PC-3 (cell line): Measurements from ENCODE around the gene FAM135A. TPM values are rescaled to one million over a fixed set of nuclear protein-coding genes. Genes with fewer than 3 reads are reported as not detected.

Experiments
- ATAC-seq: fragments of 200-7000 bp; cut with Tn5 transposase; 2 replicates; pipeline ENCODE4 v1.9.1; 2020; ENCODE audit warnings: mild to moderate bottlenecking, moderate library complexity
- BruUV-seq: library from RNA; stranded (reverse); fragments of 400-500 nt; replicated peaks from 2 replicates; lab custom pipeline; 2021; lab: Mats Ljungman, UMichigan
- CTCF ChIA-PET: fragments of 300-600 bp; sonication (Branson Sonifier 250); formaldehyde crosslinking; loops from one replicate; lab custom pipeline; 2022; ENCODE audit warnings: antibody characterized with exemption; lab: Charles Lee
- POLR2A ChIA-PET: fragments of 300-600 bp; sonication (Branson Sonifier 250); formaldehyde crosslinking; loops from one replicate; lab custom pipeline; 2022; ENCODE audit warnings: antibody characterized with exemption; ENCODE audit not compliant: unreplicated experiment; lab: Charles Lee
- DNase-seq: peaks from one replicate; pipeline ENCODE4 v3.0.0-alpha.2; 2015
- H2AFZ ChIP-seq: fragments of 300-600 bp; sonication (generic); 2 replicates; pipeline ENCODE4 v1.6.0; 2016; ENCODE audit warnings: antibody characterized with exemption, low read length
- H3F3A ChIP-seq: fragments of 300-600 bp; sonication (generic); one replicate; pipeline ENCODE4 v1.6.0; 2017; ENCODE audit warnings: antibody characterized with exemption, low read length, control low read depth, mild to moderate bottlenecking; ENCODE audit not compliant: unreplicated experiment
- H3K27ac ChIP-seq: fragments of 300-600 bp; sonication (generic); 2 replicates; pipeline ENCODE4 v1.5.1; 2016; ENCODE audit warnings: mild to moderate bottlenecking, low read length
- H3K27me3 ChIP-seq: fragments of 300-600 bp; sonication (generic); 2 replicates; pipeline ENCODE4 v1.6.1; 2016; ENCODE audit warnings: low read length, mixed read lengths
- H3K36me3 ChIP-seq: fragments of 300-600 bp; sonication (generic); 2 replicates; pipeline ENCODE4 v1.6.1; 2016; ENCODE audit warnings: low read depth, mixed run types, low read length, mixed read lengths
- H3K4me1 ChIP-seq: fragments of 300-600 bp; sonication (generic); 2 replicates; pipeline ENCODE4 v1.5.1; 2016; ENCODE audit warnings: low read length; ENCODE audit not compliant: insufficient read depth
- H3K4me2 ChIP-seq: fragments of 300-600 bp; sonication (generic); 2 replicates; pipeline ENCODE4 v1.6.0; 2016; ENCODE audit warnings: low read length
- H3K4me3 ChIP-seq: fragments of 300-600 bp; sonication (generic); 2 replicates; pipeline ENCODE4 v1.5.1; 2016; ENCODE audit warnings: mild to moderate bottlenecking, low read length, mixed read lengths
- H3K79me2 ChIP-seq: fragments of 300-600 bp; sonication (generic); 2 replicates; pipeline ENCODE4 v1.6.1; 2017; ENCODE audit warnings: low read length, mixed read lengths
- H3K9ac ChIP-seq: fragments of 300-600 bp; sonication (generic); 2 replicates; pipeline ENCODE4 v1.6.0; 2016; ENCODE audit warnings: mild to moderate bottlenecking, low read length
- H3K9me2 ChIP-seq: fragments of 300-600 bp; sonication (generic); replicated peaks from 2 replicates; pipeline ENCODE4 v1.6.1; 2016; ENCODE audit warnings: mixed run types, low read length, mixed read lengths
- H3K9me3 ChIP-seq: fragments of 300-600 bp; sonication (generic); 2 replicates; pipeline ENCODE4 v1.6.1; 2016; ENCODE audit warnings: low read length, mixed read lengths
- H4K20me1 ChIP-seq: fragments of 300-600 bp; sonication (generic); 2 replicates; pipeline ENCODE4 v1.6.1; 2016; ENCODE audit warnings: low read length, mixed read lengths
- CTCF ChIP-seq: fragments of 300-600 bp; sonication (generic); conservative IDR thresholded peaks from 2 replicates; pipeline ENCODE4 v1.5.1; 2017; ENCODE audit warnings: antibody characterized with exemption, low read depth, mild to moderate bottlenecking, low read length
- EZH2 ChIP-seq: fragments of 300-600 bp; sonication (generic); IDR thresholded peaks from one replicate; pipeline ENCODE4 v1.6.1; 2017; ENCODE audit warnings: antibody characterized with exemption, mild to moderate bottlenecking, low read length; ENCODE audit not compliant: unreplicated experiment
- EZH2phosphoT487 ChIP-seq: fragments of 300-600 bp; sonication (generic); IDR thresholded peaks from 2 replicates; pipeline ENCODE4 v1.6.1; 2018; ENCODE audit warnings: mild to moderate bottlenecking, antibody characterized with exemption, low read length, borderline replicate concordance
- intact Hi-C: fragments of 100-400 bp; cut with micrococcal nuclease; formaldehyde crosslinking; loops from 2 replicates; pipeline ENCODE4 v1.9.0; 2023
- total RNA-seq: library from RNA; depleted of rRNA; stranded (reverse); fragments of >200 nt; gene quantifications from 2 replicates; pipeline ENCODE4 v1.2.3, GENCODE V29; 2014

FAM135A gene
- total RNA-seq, 1 experiment from 2014 or later, result 18.1 TPM

DNA sequence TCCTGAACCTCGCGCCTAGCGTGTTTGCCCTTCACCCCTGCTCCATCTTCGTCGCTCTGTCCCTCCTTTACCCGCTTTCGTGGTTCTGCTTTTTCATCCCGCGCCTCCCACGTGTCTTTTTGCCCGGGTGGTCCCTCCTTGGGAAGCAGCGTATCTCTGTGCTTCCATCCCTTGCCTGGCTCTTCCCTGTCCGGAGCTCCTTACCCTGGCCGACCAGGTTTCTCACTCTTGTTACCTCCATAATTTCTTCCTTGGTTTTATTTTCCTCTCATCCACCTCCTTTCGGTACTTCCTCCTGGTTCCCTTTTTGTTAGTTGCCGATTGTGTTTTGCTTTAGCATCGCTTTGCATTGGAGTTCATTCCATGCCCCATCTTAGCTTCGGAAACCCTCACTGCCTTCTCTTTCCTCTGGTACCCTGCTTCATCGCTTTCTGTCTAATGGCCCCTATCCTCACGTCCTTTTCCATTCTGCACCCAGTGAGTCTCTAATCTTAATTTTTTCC lies 735 bp downstream of the FAM135A start:
- no peak for TF ChIP-seq CTCF
- no peak for TF ChIP-seq EZH2phosphoT487
- TF ChIP-seq EZH2, result no peak
- intact Hi-C loops, result loop anchor here (1.0 to 5.0 kb wide), 3 partner anchors 15 to 273 kb away; no protein-coding TSS in a partner anchor
- H2AFZ ChIP-seq, result peak overlapping the region; percentile 94
- H3K4me1 ChIP-seq, result peaks cover 14% of the 10 kb centered on the region
- no TSS peak for BruUV-seq
- DNase-seq (peak; percentile 12), ATAC-seq (peak; percentile 2; the same call in 1 of the 2 replicates)
- H3F3A ChIP-seq, result no peaks in the 10 kb centered on the region
- ChIA-PET CTCF (interaction anchor here (0.8 to 1.5 kb wide), 2 partner anchors 45 to 271 kb away, joined by 4 to 7 read pairs; no protein-coding TSS in a partner anchor), POLR2A (interaction anchor here (0.6 kb wide), 1 partner anchor 93 kb away, joined by 3 read pairs; no protein-coding TSS in a partner anchor)
- H3K4me2 ChIP-seq, result peak overlapping the region; percentile 82
- H3K9me3 ChIP-seq, result no peaks in the 10 kb centered on the region
- no peaks in the 10 kb centered on the region for H3K9me2 ChIP-seq
- H3K4me3 ChIP-seq, result peak overlapping the region; percentile 90
- H3K79me2 ChIP-seq, result peaks cover 41% of the 10 kb centered on the region
- H3K27ac ChIP-seq, result no peak overlapping the region
- H3K27me3 ChIP-seq, result no peaks in the 10 kb centered on the region
- H3K9ac ChIP-seq, result peak overlapping the region; percentile 70
- no peaks in the 10 kb centered on the region for H4K20me1 ChIP-seq
- H3K36me3 ChIP-seq, result no peaks in the 10 kb centered on the region

DNA sequence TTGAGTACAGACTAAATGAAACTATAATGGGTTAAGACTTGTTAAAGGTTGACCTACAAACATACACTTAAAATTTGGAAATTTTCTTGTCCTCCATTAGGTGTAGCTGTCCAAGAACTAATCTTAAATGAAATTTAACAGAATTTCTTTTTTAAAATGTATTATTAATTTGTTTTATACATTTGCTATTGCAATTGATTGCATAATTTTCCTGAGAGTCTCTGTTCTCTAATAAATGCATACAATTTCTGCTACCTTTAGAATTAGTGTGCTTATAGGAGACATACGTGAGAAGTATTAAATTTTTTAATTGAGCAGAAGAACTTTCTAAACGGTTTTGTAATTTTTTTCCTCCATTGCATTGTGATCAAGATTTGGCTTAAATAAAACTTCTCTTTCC lies 1.5 kb downstream of the FAM135A start:
- peaks cover 41% of the 10 kb centered on the region for H3K79me2 ChIP-seq
- H3K9me2 ChIP-seq, result no peaks in the 10 kb centered on the region
- DNase-seq (no peak), ATAC-seq (no peak)
- H3K27me3 ChIP-seq, result no peaks in the 10 kb centered on the region
- no peaks in the 10 kb centered on the region for H4K20me1 ChIP-seq
- BruUV-seq, result TSS peak; percentile 38
- H3K4me1 ChIP-seq, result peaks cover 14% of the 10 kb centered on the region
- H3K9ac ChIP-seq, result peak overlapping the region; percentile 70
- peak overlapping the region; percentile 90 for H3K4me3 ChIP-seq
- H3K27ac ChIP-seq, result no peak overlapping the region
- intact Hi-C loops, result loop anchor here (5.0 kb wide), 1 partner anchor 272 kb away; no protein-coding TSS in a partner anchor
- no peaks in the 10 kb centered on the region for H3K9me3 ChIP-seq
- ChIA-PET CTCF (no interaction called here), POLR2A (no interaction called here)
- H3K36me3 ChIP-seq, result no peaks in the 10 kb centered on the region
- no peaks in the 10 kb centered on the region for H3F3A ChIP-seq
- H3K4me2 ChIP-seq, result peak overlapping the region; percentile 82
- peak overlapping the region; percentile 94; the same call in 1 of the 2 replicates for H2AFZ ChIP-seq
- TF ChIP-seq CTCF, result no peak
- no peak for TF ChIP-seq EZH2
- no peak for TF ChIP-seq EZH2phosphoT487

GRCh38 chr6:70415247-70415646 lies 1.9 kb downstream of the FAM135A start:
- Histone ChIP-seq H2AFZ (no peak overlapping the region), H3K27ac (no peak overlapping the region), H3K4me2 (peak overlapping the region; percentile 82), H3F3A (no peaks in the 10 kb centered on the region), H3K9me2 (no peaks in the 10 kb centered on the region), H3K79me2 (peaks cover 44% of the 10 kb centered on the region), H3K27me3 (no peaks in the 10 kb centered on the region), H3K4me1 (peaks cover 14% of the 10 kb centered on the region), H3K4me3 (peak overlapping the region; percentile 90), H4K20me1 (no peaks in the 10 kb centered on the region), H3K9ac (no peak overlapping the region; the same call in 1 of the 2 replicates), H3K9me3 (no peaks in the 10 kb centered on the region), H3K36me3 (no peaks in the 10 kb centered on the region)
- ChIA-PET POLR2A (interaction anchor here (0.7 kb wide), 1 partner anchor 41 kb away, joined by 10 read pairs; no protein-coding TSS in a partner anchor), CTCF (no interaction called here)
- BruUV-seq, result no TSS peak
- no peak for DNase-seq
- intact Hi-C loops, result no loop called here
- TF ChIP-seq EZH2phosphoT487, result no peak
- TF ChIP-seq CTCF, result no peak
- TF ChIP-seq EZH2, result no peak
- ATAC-seq, result no peak
